LNCAP (cell line): ENCODE measurements around the gene IZUMO4.

Source experiments
- CTCF ChIP-seq: fragments of 450-650 bp; IDR thresholded peaks from 2 replicates; pipeline ENCODE4 v1.5.1; 2017; ENCODE audit warnings: mild to moderate bottlenecking

Gene IZUMO4

GRCh38 chr19:2072757-2073551, 23.8 kb upstream of the IZUMO4 start:
- TF ChIP-seq CTCF = no peak

DNA sequence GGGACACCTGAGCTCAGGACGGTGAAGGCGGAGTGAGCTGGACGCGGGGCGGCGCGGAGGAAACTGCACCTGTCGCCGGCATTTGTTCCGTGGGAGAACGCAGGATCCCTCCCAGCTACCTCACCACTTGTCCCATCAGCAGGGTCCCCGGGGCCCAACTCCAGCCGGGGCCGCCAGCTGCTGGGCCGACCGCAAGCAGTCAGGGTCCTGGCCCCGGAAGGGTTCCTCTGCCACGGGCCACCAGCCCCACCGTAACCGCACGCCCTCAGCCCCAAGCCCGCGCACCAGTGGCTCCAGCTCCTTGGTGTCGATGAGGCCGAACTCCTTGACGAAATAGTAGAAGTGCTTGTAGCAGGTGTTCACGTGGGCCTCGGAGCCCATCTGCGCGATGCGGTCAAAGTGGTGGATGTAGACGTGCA, 20.2 kb upstream of the IZUMO4 start:
- TF ChIP-seq CTCF = no peak

DNA sequence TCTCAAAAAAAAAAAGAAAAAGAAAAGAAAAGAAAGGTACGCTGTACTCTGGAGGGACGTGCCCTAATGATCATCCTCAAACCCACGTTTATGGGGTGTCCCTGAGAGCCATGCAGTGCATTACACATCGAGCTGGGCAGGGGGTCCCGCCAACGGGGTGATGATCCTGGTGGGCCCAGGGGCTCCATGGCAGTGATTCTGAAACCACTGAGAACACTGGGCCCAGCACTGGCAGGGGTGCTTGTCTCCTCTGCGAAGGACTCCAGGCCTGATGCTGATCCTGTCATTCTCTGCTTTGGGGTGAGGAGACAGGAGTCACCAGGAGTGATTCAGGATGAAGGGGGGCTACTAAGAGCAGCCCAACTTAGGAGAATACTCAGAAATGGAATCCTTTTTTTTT, 19.3 kb upstream of the IZUMO4 start:
- no peak for TF ChIP-seq CTCF

DNA sequence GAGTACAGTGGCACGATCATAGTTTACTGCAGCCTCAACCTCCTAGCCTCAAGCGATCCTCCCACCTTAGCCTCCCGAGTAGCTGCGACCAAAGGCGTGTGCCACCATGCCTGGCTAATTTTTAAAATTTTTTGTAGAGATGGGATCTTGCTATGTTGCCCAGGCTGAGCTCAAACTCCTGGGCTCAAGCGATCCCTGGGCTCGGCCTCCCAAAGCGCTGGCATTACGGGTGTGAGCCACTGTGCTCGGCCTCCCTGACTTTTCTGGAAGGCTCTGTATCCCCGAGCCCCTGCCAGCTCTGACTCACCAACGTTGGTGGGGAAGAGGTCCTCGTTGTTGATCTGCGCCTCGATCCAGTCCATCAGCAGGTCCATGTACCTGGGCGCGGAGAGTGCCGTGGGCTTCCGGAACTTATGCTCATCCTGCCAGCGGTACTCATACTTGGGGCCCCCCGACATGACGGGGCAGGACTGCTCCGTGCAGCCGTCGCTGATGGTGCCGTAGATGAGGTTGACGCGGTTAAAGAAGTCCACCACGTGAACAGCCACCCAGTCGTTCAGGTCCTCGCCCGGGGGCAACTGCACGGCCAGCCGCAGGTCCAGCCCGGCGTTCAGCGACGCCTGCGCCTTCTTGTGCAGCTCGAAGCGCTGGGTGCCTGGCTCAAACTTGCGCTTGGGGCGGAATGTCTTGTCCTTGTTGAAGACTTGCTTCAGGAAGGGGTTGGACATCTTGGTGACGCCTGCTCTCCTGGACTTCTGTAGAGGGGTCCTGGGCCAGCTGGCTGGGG, 18.7 kb upstream of the IZUMO4 start:
- no peak for TF ChIP-seq CTCF

DNA sequence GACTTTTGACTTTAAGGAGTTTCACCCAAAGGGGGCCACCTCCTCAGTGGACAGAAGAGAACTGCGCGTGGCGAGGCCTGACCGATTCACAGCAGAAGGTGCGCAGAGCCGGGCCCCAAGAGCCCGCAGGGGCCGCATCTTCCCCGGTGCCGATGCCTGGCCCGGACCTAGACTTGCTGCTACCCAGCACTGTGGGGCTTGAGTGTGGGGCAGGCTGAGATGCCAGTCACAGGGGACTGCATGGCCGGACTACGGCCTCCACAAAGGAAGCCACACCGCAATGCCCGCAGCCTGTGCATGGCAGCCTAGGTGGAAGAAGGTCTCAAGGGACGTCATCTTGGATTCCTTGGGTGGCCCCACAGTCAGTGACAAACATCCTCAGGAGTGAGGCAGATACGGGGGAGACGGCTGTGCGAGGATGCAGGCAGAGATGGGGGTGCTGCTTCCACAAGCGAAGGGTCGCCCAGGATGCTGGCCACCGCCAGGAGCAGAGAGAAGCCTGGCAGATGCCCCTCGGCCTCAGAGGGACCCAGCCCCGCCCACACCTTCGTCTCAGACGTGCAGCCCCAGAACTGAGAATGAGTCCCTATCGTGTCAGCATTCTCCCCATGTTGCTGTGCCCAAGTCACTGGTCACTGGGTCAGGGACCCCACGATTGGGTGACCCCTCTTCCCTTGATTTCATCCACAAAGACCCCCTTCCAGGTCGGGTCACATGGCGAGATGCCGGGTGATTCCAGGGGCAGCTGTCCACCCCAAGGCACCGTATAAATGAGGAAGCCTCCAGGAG, 17.4 kb upstream of the IZUMO4 start:
- TF ChIP-seq CTCF = no peak

DNA sequence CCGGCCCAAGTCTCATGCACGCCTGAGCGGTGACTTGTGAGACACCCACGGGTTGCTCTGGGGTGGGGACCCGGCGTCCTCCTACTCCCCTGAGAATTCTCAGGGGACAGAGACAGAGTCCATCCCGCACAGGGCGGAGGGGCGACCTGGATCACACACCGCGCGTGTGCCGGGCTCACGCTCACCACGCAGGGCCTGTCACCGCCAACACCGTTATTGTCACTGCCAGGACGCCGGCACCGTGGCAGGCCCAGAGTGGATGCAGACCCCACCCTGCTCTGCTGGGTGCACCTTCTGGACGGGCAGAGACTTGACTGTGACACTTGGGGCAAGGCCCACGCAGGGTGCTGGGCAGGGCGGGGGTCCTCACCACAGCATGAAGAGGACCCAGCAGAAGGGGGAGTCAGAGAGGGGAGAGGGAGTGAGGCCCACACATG, 16.8 kb upstream of the IZUMO4 start:
- TF ChIP-seq CTCF = no peak

- no peak for TF ChIP-seq CTCF
These were observed 16.3 kb upstream of the IZUMO4 start for GRCh38 chr19:2080336-2080988.
